GM19099 (cell line): Measurements from ENCODE around the gene COQ8A.
A peak's percentile ranks its signal among the peaks of the same experiment; 100 is the strongest.

ENCODE experiments used
- POLR2A ChIP-seq: IDR thresholded peaks from 3 replicates; pipeline ENCODE4 v1.6.1; 2011; ENCODE audit warnings: low read depth; ENCODE audit not compliant: insufficient read length; ENCODE audit errors: extremely low read depth

Gene COQ8A

DNA sequence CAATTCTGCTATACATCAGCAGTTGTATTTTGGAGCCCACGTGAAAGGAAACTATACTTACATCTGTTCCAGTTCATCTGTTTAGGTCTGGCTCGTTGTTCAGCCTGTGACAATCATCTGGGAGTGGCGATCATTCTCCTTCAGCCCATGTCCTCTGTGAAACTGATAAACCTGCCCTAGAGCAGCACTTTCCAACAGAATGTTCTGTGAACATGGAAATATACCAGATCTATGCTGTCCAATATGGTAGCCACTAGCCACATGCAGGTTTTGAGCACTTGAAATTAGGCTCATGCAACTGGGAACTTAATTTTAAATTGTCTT is 24.5 kb upstream of the COQ8A start:
- TF ChIP-seq POLR2A = no peak

DNA sequence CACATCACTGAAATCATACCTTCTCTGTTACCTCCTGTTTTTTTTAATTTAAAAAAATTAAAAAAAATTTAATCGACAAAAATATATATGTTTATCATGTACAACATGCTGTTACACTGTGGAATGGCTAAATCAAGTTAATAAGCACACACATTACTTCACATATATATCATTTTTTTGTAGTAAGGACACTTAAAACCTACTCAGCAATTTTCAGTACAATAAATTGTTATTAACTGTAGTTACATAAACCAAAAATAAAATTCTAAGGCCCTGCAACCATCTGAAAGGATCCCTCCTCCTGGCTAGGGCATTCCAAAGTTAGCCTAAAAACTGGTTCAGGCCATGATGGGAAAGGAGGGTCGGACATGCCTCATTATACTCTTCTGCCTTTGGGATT is 23.6 kb upstream of the COQ8A start:
- TF ChIP-seq POLR2A = no peak

DNA sequence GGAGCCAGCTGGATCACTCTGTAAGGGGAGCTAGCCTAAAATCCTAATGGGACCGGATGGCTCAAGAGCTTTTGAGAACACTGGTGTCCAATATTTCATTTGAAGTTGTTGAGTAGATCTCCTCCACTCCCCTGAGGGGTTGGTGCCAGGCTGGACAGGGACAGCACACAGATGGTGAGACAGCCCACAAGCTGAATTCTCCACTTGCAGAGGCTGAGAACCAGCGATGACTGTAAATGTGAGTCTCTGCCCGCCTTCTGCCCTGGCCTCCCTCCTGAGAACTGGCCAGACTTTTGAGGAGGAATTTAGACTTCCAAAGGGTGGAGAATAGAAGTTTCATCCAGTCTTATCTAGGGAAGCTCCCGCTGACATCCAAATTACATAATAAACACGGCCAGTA is 20.5 kb upstream of the COQ8A start:
- TF ChIP-seq POLR2A = no peak

DNA sequence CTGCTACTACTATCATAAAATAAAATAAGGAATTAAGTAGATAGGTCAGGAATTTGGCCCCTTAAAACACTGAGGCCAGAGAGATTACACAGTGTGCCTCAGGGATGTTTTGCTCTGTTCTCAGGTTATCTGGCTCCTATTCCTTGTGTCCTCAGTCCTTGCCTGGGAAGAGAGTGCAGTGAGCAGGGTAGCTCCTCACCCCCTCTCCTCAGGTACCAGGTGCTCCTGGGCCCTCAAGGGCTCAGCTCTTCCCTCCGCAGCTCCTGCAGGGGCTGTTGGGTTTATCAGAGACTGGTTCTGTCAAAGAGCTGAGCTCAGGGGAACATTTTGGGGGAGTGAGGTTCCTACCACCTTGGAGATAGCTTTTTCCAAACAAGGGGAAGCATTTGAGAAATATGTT is 20.1 kb upstream of the COQ8A start:
- no peak for TF ChIP-seq POLR2A

DNA sequence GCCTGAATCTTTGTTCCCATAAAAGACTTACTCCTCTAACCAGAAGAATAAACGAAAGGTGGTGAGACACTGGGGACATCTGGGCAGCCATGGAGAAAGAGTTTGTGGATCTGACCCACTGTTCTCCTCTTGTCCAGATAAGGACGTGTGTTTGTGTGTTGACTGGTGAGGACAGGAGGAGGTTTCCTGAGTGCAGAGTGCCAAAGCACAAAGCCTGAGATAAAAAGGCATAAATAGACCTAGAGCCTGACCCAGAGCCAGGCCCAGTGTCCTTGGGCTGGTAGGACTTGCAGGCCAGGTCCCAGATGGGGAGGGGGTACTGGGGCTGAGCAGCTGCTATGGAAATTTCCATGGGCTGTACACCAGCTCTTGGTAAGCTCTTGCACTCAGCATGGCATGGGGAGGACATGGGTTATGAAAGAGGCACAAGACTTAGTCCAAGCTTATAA is 19.6 kb upstream of the COQ8A start:
- no peak for TF ChIP-seq POLR2A

DNA sequence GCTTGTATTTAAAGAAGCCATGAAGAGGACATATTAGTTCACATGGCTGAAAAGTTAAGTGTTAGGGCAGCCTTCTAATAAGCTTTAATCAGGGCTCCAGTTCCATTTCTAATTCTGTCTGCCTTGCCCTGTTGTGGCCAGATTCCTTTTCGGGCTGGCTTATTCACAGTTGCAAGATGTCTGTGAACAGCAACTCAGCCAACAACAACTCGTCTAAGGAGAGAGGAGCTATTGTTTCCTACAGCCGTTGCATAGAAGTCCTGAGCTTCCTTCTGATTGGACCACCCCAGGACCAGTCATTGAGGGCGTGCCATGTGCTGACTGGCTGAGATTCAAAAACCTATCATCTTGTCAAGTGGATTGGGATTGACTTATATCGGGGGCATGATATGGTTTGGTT is 18.6 kb upstream of the COQ8A start:
- no peak for TF ChIP-seq POLR2A

DNA sequence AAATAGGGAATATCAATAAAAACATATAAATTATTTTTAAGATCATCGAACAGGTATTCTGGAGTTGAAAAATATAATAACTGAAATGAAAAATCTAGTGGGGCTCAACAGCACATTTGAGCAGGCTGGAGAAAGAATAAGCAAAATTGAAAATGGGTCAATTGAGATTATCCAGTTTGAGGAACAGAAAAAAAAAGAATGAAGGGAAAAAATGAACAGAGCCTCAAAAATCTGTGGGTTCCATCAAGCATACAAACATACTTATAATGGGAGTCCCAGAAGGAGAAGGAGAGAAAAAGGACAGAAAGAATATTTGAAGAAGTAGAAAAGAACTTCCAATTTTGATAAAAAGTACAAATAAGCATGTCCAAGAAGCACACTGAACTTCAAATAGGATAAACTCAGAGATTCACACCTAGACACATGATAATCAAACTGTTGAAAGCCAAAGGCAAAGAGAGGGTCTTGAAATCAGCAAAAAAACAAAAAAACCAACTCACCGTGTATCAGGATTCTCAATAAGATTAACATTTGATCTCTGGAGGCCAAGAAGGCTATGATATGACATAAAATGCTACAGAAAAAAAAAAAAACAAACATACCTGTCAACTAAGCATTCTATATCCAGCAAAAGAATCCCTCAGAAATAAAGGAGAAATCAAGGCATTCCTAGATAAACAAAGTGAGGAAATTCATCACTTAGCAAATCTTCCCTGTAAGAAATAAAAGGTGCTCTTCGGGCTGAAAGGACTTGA is 5.4 kb upstream of the COQ8A start:
- no peak for TF ChIP-seq POLR2A

DNA sequence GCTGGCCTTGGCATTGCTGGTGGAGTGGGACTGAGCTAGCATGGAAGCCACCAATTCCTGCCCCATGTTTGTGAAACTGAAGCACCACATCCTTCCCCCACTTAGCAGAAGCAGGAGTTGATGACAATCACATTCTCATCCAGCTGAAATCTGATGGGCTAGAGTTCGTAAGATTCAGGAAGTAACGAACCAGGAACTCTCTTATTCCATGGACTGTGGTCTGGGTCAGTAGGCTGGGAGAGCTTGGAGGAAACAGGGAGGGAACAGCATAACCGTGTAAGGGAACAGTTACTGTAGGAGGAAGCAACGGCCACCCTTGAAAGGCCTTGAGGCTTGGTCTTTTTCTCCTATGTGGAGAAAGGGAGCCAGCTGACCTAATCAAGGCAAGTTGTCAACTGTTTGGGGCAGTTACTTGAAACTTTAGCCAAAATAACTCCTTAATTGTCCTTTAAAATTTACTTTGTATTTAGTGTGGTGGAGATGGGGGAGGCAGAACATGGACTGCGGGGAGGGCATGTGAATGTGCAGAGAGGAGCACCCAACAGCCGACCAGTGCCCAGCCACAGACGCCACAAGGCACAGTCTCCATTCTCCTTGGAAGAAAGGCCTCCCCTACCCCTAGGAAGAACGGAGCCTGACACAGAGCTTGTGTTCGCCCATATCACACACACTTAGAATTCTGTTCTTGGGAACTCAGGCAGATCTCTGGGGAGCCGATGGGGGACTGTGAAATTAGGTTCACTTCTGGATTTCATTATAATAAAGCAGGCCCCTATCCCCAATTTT is 2.0 kb upstream of the COQ8A start:
- TF ChIP-seq POLR2A = no peak

DNA sequence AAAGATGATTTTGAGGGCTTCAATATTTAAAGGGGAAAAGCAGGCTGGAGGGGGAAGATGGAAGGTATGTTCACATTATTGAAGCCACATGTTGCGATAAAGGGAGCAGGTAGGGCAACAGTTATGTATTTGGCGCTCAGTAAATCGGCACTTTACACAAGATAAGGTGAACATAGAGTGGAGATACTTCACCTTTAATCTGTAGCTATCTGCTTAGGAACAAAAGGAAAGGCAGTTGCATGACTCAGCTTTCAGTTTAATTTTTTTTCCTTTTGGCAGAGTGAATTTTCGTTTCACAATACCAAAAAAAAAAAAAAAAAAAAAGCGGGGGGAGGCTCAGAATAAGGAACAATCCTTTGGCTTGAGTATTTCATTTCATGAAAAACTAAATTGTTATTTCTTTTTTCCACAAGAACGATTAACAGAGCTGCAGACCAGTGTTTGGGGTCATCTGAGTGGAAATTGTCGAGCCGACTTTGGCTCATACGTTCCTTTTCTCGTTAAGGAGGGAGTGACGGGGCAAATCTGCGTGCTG is 1.1 kb upstream of the COQ8A start:
- no peak for TF ChIP-seq POLR2A

GRCh38 chr1:226939438-226940028 is 561 bp upstream of the COQ8A start:
- TF ChIP-seq POLR2A = peak; percentile 94

DNA sequence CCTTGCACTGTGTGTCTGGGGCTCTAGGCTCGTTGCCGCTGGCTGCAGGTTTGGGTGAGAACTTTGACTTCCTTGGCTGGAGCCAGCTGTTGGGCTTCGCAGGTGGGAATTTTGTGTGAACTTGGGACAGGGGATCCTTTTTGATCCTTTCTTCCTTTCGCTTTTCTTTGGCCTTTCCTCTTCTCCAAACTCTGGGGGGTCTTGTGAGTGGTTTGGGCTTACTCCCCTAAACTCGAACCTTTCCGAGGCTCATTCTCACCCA is 643 bp downstream of the COQ8A start:
- no peak for TF ChIP-seq POLR2A

DNA sequence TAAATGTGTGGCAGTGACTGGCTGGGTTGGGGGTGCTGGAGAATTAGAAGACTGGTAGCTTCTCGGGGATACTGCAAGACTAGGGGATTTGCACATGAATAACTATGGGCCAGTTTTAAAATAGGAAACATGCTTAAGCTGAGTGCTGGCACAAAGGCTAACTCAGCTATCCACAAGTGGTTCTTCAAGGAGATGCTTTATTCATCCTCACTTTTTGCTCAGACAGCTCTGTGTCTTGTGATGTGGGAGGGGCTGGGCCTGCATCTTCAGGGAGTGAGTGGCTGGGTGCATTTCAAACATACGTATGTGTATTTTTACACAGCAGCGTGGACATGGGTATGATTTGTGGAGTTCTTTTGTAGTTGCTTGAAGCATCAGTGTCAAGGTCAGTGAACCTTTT is 2.3 kb downstream of the COQ8A start:
- TF ChIP-seq POLR2A = no peak

GRCh38 chr1:226943156-226943555 is 3.1 kb downstream of the COQ8A start:
- no peak for TF ChIP-seq POLR2A

GRCh38 chr1:226943927-226944326 is 3.8 kb downstream of the COQ8A start:
- TF ChIP-seq POLR2A = no peak

DNA sequence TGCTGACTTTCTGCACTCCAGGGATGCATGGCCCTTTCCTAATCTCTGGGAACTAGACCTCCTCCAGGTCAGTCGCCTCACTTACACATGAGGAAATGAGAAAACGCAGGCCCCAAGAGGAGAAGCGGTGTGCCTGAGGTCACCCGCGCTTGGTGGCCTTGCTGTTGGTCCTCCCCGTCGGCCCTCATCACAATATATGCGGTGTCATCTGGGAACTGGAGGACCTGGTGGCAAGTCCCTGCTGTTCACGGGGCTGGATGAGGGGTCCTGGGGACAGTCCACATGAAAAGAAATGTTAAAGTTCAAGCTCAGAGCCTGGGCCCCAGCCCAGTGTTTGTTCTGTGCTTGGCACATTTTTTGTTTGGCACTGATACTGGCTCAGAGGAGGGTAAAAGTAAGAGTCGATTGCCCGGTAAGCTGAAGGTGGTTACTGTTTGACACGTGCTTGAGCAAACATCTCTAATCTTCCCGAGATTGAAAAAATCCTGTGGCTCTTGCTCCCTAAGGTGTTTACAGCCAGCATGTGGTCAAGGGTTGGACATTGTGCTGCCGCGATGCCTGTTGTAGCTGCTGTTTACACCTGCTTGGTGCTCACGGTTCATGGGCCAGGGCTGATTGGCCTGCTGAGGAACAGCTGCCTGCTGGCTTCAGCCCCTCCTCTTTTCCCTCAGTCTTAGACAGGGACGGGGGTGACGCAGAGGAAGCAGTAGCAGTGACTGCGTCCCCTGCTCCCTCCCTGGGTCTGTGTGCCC is 5.2 kb downstream of the COQ8A start:
- TF ChIP-seq POLR2A = no peak
